COLO829 (cell line): Measurements from ENCODE around the gene ADTRP.
"Not testable (repeated sequence)": the region's sequence is repeated elsewhere in the genome, so short reads cannot be mapped to it uniquely, and the experiment has no call there.

ENCODE experiments used
- DNase-seq: peaks from one replicate; pipeline ENCODE4 v3.0.0; 2012; ENCODE audit warnings: low spot score

The ADTRP gene

GRCh38 chr6:11803591-11803971 is 25.0 kb upstream of the ADTRP start:
- no peak for DNase-seq

- DNase-seq: no peak
Observed at GRCh38 chr6:11802886-11803590, 24.4 kb upstream of the ADTRP start.

- DNase-seq: not testable (repeated sequence)
Observed at GRCh38 chr6:11800531-11800930, 21.9 kb upstream of the ADTRP start.

GRCh38 chr6:11798538-11798937 is 19.9 kb upstream of the ADTRP start:
- no peak for DNase-seq

- peak; percentile 75 for DNase-seq
Observed at GRCh38 chr6:11798096-11798495, 19.5 kb upstream of the ADTRP start.

GRCh38 chr6:11796829-11797228 is 18.2 kb upstream of the ADTRP start:
- no peak for DNase-seq

GRCh38 chr6:11795403-11795802 is 16.8 kb upstream of the ADTRP start:
- DNase-seq: no peak

- no peak for DNase-seq
Observed at GRCh38 chr6:11793277-11793676, 14.7 kb upstream of the ADTRP start.

GRCh38 chr6:11791354-11792107 is 12.9 kb upstream of the ADTRP start:
- no peak for DNase-seq

GRCh38 chr6:11789744-11790143 is 11.1 kb upstream of the ADTRP start:
- DNase-seq: no peak

- DNase-seq: no peak
Observed at GRCh38 chr6:11788043-11788442, 9.4 kb upstream of the ADTRP start.

GRCh38 chr6:11785774-11786579 is 7.4 kb upstream of the ADTRP start:
- no peak for DNase-seq

- DNase-seq: no peak
Observed at GRCh38 chr6:11785415-11785773, 6.8 kb upstream of the ADTRP start.

- no peak for DNase-seq
Observed at GRCh38 chr6:11784341-11784740, 5.7 kb upstream of the ADTRP start.

GRCh38 chr6:11783524-11784064 is 5.0 kb upstream of the ADTRP start:
- no peak for DNase-seq

- no peak for DNase-seq
Observed at GRCh38 chr6:11782524-11782923, 3.9 kb upstream of the ADTRP start.

- DNase-seq: no peak
Observed at GRCh38 chr6:11780097-11780428, 1.5 kb upstream of the ADTRP start.

GRCh38 chr6:11779329-11780096 is 910 bp upstream of the ADTRP start:
- DNase-seq: no peak

- no peak for DNase-seq
Observed at GRCh38 chr6:11778036-11778435, 567 bp downstream of the ADTRP start.

- DNase-seq: no peak
Observed at GRCh38 chr6:11775791-11776409, 2.7 kb downstream of the ADTRP start.

GRCh38 chr6:11774426-11774825 is 4.2 kb downstream of the ADTRP start:
- no peak for DNase-seq

- DNase-seq: no peak
Observed at GRCh38 chr6:11773581-11773980, 5.0 kb downstream of the ADTRP start.
